ENCODE data around the gene TDRD1.

Gene TDRD1

GRCh38 chr10:114232561-114233176 lies 53.5 kb downstream of the TDRD1 start:
- H3K4me1 ChIP-seq (ENCODE audit: insufficient read depth, low read length), result no peaks in the 10 kb centered on the region
- H3K9me3 ChIP-seq (ENCODE audit: control insufficient read depth, insufficient read depth, low read length), result no peaks in the 10 kb centered on the region
- no peaks in the 10 kb centered on the region for H3K36me3 ChIP-seq (ENCODE audit: insufficient read depth, low read length)
- H3K9ac ChIP-seq (ENCODE audit: low read depth, low read length), result no peak overlapping the region

GRCh38 chr10:114233482-114233881 lies 54.3 kb downstream of the TDRD1 start:
- H3K9me3 ChIP-seq (ENCODE audit: control insufficient read depth, insufficient read depth, low read length), result no peaks in the 10 kb centered on the region
- H3K9ac ChIP-seq (ENCODE audit: low read depth, low read length), result no peak overlapping the region
- no peaks in the 10 kb centered on the region for H3K4me1 ChIP-seq (ENCODE audit: insufficient read depth, low read length)
- no peaks in the 10 kb centered on the region for H3K36me3 ChIP-seq (ENCODE audit: insufficient read depth, low read length)

GRCh38 chr10:114234132-114234531 lies 55.0 kb downstream of the TDRD1 start:
- Histone ChIP-seq H3K9me3 (ENCODE audit: control insufficient read depth, insufficient read depth, low read length) (no peaks in the 10 kb centered on the region), H3K4me1 (ENCODE audit: insufficient read depth, low read length) (no peaks in the 10 kb centered on the region), H3K9ac (ENCODE audit: low read depth, low read length) (no peak overlapping the region), H3K36me3 (ENCODE audit: insufficient read depth, low read length) (no peaks in the 10 kb centered on the region)

- no peaks in the 10 kb centered on the region for H3K9me3 ChIP-seq (ENCODE audit: control insufficient read depth, insufficient read depth, low read length)
- peaks cover 4% of the 10 kb centered on the region; the same call in 1 of the 2 replicates for H3K4me1 ChIP-seq (ENCODE audit: insufficient read depth, low read length)
- H3K36me3 ChIP-seq (ENCODE audit: insufficient read depth, low read length), result no peaks in the 10 kb centered on the region
- peak within 1 kb of the TSS; percentile 69 for H3K9ac ChIP-seq (ENCODE audit: low read depth, low read length)
These were observed 60.2 kb downstream of the TDRD1 start, which contains the start of gene VWA2 for GRCh38 chr10:114239117-114239993. VWA2 (plus strand) TSS chr10:114239254; CDS start chr10:114248714, 9,460 bp downstream.

GRCh38 chr10:114239994-114240345 lies 60.8 kb downstream of the TDRD1 start:
- no peaks in the 10 kb centered on the region for H3K9me3 ChIP-seq (ENCODE audit: control insufficient read depth, insufficient read depth, low read length)
- peaks cover 4% of the 10 kb centered on the region; the same call in 1 of the 2 replicates for H3K4me1 ChIP-seq (ENCODE audit: insufficient read depth, low read length)
- H3K9ac ChIP-seq (ENCODE audit: low read depth, low read length), result peak overlapping the region; percentile 69
- no peaks in the 10 kb centered on the region for H3K36me3 ChIP-seq (ENCODE audit: insufficient read depth, low read length)

GRCh38 chr10:114242235-114242634 lies 63.1 kb downstream of the TDRD1 start:
- H3K36me3 ChIP-seq (ENCODE audit: insufficient read depth, low read length), result no peaks in the 10 kb centered on the region
- H3K4me1 ChIP-seq (ENCODE audit: insufficient read depth, low read length), result peaks cover 4% of the 10 kb centered on the region; the same call in 1 of the 2 replicates
- H3K9ac ChIP-seq (ENCODE audit: low read depth, low read length), result no peak overlapping the region
- no peaks in the 10 kb centered on the region for H3K9me3 ChIP-seq (ENCODE audit: control insufficient read depth, insufficient read depth, low read length)

- no peaks in the 10 kb centered on the region for H3K9me3 ChIP-seq (ENCODE audit: control insufficient read depth, insufficient read depth, low read length)
- no peak overlapping the region for H3K9ac ChIP-seq (ENCODE audit: low read depth, low read length)
- H3K36me3 ChIP-seq (ENCODE audit: insufficient read depth, low read length), result no peaks in the 10 kb centered on the region
- peaks cover 4% of the 10 kb centered on the region; the same call in 1 of the 2 replicates for H3K4me1 ChIP-seq (ENCODE audit: insufficient read depth, low read length)
These were observed 64.5 kb downstream of the TDRD1 start for GRCh38 chr10:114243661-114244060.

GRCh38 chr10:114244126-114244525 lies 65.0 kb downstream of the TDRD1 start:
- H3K4me1 ChIP-seq (ENCODE audit: insufficient read depth, low read length), result peaks cover 4% of the 10 kb centered on the region; the same call in 1 of the 2 replicates

GRCh38 chr10:114245121-114245791 lies 66.1 kb downstream of the TDRD1 start:
- no peaks in the 10 kb centered on the region for H3K9me3 ChIP-seq (ENCODE audit: control insufficient read depth, insufficient read depth, low read length)
- no peaks in the 10 kb centered on the region for H3K36me3 ChIP-seq (ENCODE audit: insufficient read depth, low read length)
- no peak overlapping the region for H3K9ac ChIP-seq (ENCODE audit: low read depth, low read length)
- peaks cover under 1% of the 10 kb centered on the region; the same call in 1 of the 2 replicates for H3K4me1 ChIP-seq (ENCODE audit: insufficient read depth, low read length)

More at GRCh38 chr10:114244126-114244525, 65.0 kb downstream of the TDRD1 start:
- Histone ChIP-seq H3K9ac (ENCODE audit: low read depth, low read length) (no peak overlapping the region), H3K36me3 (ENCODE audit: insufficient read depth, low read length) (no peaks in the 10 kb centered on the region), H3K9me3 (ENCODE audit: control insufficient read depth, insufficient read depth, low read length) (no peaks in the 10 kb centered on the region)

- Histone ChIP-seq H3K36me3 (ENCODE audit: insufficient read depth, low read length) (no peaks in the 10 kb centered on the region), H3K4me1 (ENCODE audit: insufficient read depth, low read length) (no peaks in the 10 kb centered on the region), H3K9ac (ENCODE audit: low read depth, low read length) (no peak overlapping the region), H3K9me3 (ENCODE audit: control insufficient read depth, insufficient read depth, low read length) (no peaks in the 10 kb centered on the region)
These were observed 67.6 kb downstream of the TDRD1 start for GRCh38 chr10:114246679-114247305.

- H3K4me1 ChIP-seq (ENCODE audit: insufficient read depth, low read length), result no peaks in the 10 kb centered on the region
- no peaks in the 10 kb centered on the region for H3K9me3 ChIP-seq (ENCODE audit: control insufficient read depth, insufficient read depth, low read length)
- H3K9ac ChIP-seq (ENCODE audit: low read depth, low read length), result no peak overlapping the region
- H3K36me3 ChIP-seq (ENCODE audit: insufficient read depth, low read length), result no peaks in the 10 kb centered on the region
These were observed 71.1 kb downstream of the TDRD1 start for GRCh38 chr10:114250236-114250635.

GRCh38 chr10:114250716-114251115 lies 71.6 kb downstream of the TDRD1 start:
- Histone ChIP-seq H3K9ac (ENCODE audit: low read depth, low read length) (no peak overlapping the region), H3K36me3 (ENCODE audit: insufficient read depth, low read length) (no peaks in the 10 kb centered on the region), H3K4me1 (ENCODE audit: insufficient read depth, low read length) (no peaks in the 10 kb centered on the region), H3K9me3 (ENCODE audit: control insufficient read depth, insufficient read depth, low read length) (no peaks in the 10 kb centered on the region)

- H3K9me3 ChIP-seq (ENCODE audit: control insufficient read depth, insufficient read depth, low read length), result no peaks in the 10 kb centered on the region
- H3K36me3 ChIP-seq (ENCODE audit: insufficient read depth, low read length), result no peaks in the 10 kb centered on the region
- no peaks in the 10 kb centered on the region for H3K4me1 ChIP-seq (ENCODE audit: insufficient read depth, low read length)
- H3K9ac ChIP-seq (ENCODE audit: low read depth, low read length), result no peak overlapping the region
These were observed 72.9 kb downstream of the TDRD1 start for GRCh38 chr10:114252092-114252491.

GRCh38 chr10:114252883-114253282 lies 73.7 kb downstream of the TDRD1 start:
- Histone ChIP-seq H3K9me3 (ENCODE audit: control insufficient read depth, insufficient read depth, low read length) (no peaks in the 10 kb centered on the region), H3K9ac (ENCODE audit: low read depth, low read length) (no peak overlapping the region), H3K36me3 (ENCODE audit: insufficient read depth, low read length) (no peaks in the 10 kb centered on the region), H3K4me1 (ENCODE audit: insufficient read depth, low read length) (no peaks in the 10 kb centered on the region)

Measured in ES-I3 (cell line).